GM12878 (cell line): ENCODE measurements around the gene ZNF652. TPM values are rescaled to one million over a fixed set of nuclear protein-coding genes. Genes with fewer than 3 reads are reported as not detected.

Experiments used
- ATAC-seq: fragments of 200-7000 bp; cut with Tn5 transposase; 3 replicates; pipeline ENCODE4 v1.9.1; 2020; ENCODE audit warnings: mild to moderate bottlenecking, moderate library complexity
- BruUV-seq: library from RNA; stranded (reverse); fragments of 400-500 nt; replicated peaks from 2 replicates; lab custom pipeline; 2021; lab: Mats Ljungman, UMichigan
- CTCF ChIA-PET: fragments of 300-600 bp; sonication (Branson Sonifier 250); formaldehyde crosslinking; extraction: SDS; loops from one replicate; lab custom pipeline; 2021; ENCODE audit warnings: inconsistent platforms; lab: Yijun Ruan, JAX
- POLR2A ChIA-PET: fragments of 350-600 bp; formaldehyde crosslinking; extraction: SDS; loops from one replicate; lab custom pipeline; 2021; ENCODE audit warnings: inconsistent platforms; lab: Charles Lee
- RAD21 ChIA-PET: fragments of 300-600 bp; sonication (Branson Sonifier 250); formaldehyde crosslinking; loops from one replicate; lab custom pipeline; 2023; ENCODE audit warnings: antibody characterized with exemption; ENCODE audit not compliant: unreplicated experiment; lab: Charles Lee
- SMC1A ChIA-PET: fragments of 300-600 bp; sonication (Branson Sonifier 250); formaldehyde crosslinking; loops from one replicate; lab custom pipeline; 2023; ENCODE audit not compliant: unreplicated experiment, uncharacterized antibody; lab: Charles Lee
- DNase-seq: peaks from one replicate; pipeline ENCODE4 v3.0.0-alpha.2; 2011; ENCODE audit warnings: low read depth, low spot score
- FAIRE-seq: peaks from 3 replicates; lab custom pipeline; 2011; peaks lifted over from hg19 to GRCh38; lab: Jason Lieb, UNC
- H2AFZ ChIP-seq: 2 replicates; pipeline ENCODE4 v1.6.0; 2011; ENCODE audit warnings: low read depth, low read length, control low read depth; ENCODE audit not compliant: control insufficient read depth
- H3K27ac ChIP-seq: 2 replicates; pipeline ENCODE4 v1.5.1; 2011; ENCODE audit warnings: control low read depth; ENCODE audit not compliant: control insufficient read depth, insufficient read depth
- H3K27me3 ChIP-seq, 2 experiments: replicated peaks in 1 of 2; 2 replicates each; pipeline versions ENCODE4 v1.6.0 to v1.6.1; 2011; ENCODE audit warnings: low read length in 1 of 2; ENCODE audit not compliant: control insufficient read depth in 2 of 2, insufficient read depth in 2 of 2
- H3K36me3 ChIP-seq, 2 experiments: 2 replicates each; pipeline ENCODE4 v1.5.1; 2011; ENCODE audit warnings: low read length in 1 of 2; ENCODE audit not compliant: control insufficient read depth in 2 of 2, insufficient read depth in 2 of 2
- H3K4me1 ChIP-seq: 2 replicates; pipeline ENCODE4 v1.6.1; 2011; ENCODE audit warnings: mild to moderate bottlenecking, low read length, moderate library complexity, mixed read lengths; ENCODE audit not compliant: control insufficient read depth, insufficient read depth
- H3K4me2 ChIP-seq: 2 replicates; pipeline ENCODE4 v1.6.0; 2011; ENCODE audit warnings: control low read depth; ENCODE audit not compliant: control insufficient read depth, insufficient read depth
- H3K4me3 ChIP-seq: fragments of 200-600 bp; sonication (generic); 2 replicates; pipeline ENCODE4 v1.5.1; 2016
- H3K79me2 ChIP-seq: 2 replicates; pipeline ENCODE4 v1.6.0; 2011; ENCODE audit warnings: low read length; ENCODE audit not compliant: control insufficient read depth, insufficient read depth
- H3K9ac ChIP-seq: 2 replicates; pipeline ENCODE4 v1.8.0; 2011; ENCODE audit warnings: low read length, control low read depth, mixed read lengths; ENCODE audit not compliant: control insufficient read depth, insufficient read depth
- H3K9me3 ChIP-seq: replicated peaks from 3 replicates; pipeline ENCODE4 v1.5.1; 2011; ENCODE audit warnings: mild to moderate bottlenecking, low read length; ENCODE audit not compliant: control insufficient read depth, insufficient read depth
- H4K20me1 ChIP-seq: 2 replicates; pipeline ENCODE4 v1.6.0; 2011; ENCODE audit not compliant: control insufficient read depth, insufficient read depth
- CEBPB ChIP-seq, 2 experiments: fragments of 150-350 bp in 1 of 2; IDR thresholded peaks; 2 replicates each; pipeline ENCODE4 v1.6.1; 2012 to 2014; ENCODE audit warnings: low read depth in 2 of 2, low read length in 2 of 2, borderline replicate concordance in 1 of 2, inconsistent platforms in 1 of 2
- ESRRA ChIP-seq: IDR thresholded peaks from 2 replicates; pipeline ENCODE4 v1.6.1; 2012; ENCODE audit warnings: mild to moderate bottlenecking, low read length, improper control_type of control experiment
- KDM1A ChIP-seq: fragments of 200-600 bp; sonication (generic); IDR thresholded peaks from 2 replicates; pipeline ENCODE4 v1.6.1; 2016; ENCODE audit warnings: borderline replicate concordance
- PAX5 ChIP-seq: IDR thresholded peaks from 2 replicates; pipeline ENCODE4 v1.6.1; 2011; ENCODE audit warnings: low read depth, low read length, borderline replicate concordance
- POLR2AphosphoS2 ChIP-seq: IDR thresholded peaks from 2 replicates; pipeline ENCODE4 v1.6.1; 2011; ENCODE audit warnings: low read depth, mild to moderate bottlenecking, low read length, improper control_type of control experiment, moderate library complexity
- SIX5 ChIP-seq: IDR thresholded peaks from 2 replicates; pipeline ENCODE4 v1.6.1; 2011; ENCODE audit warnings: mild to moderate bottlenecking, low read depth, low read length, moderate library complexity; ENCODE audit not compliant: severe bottlenecking
- SMAD1 ChIP-seq: fragments of 450-650 bp; IDR thresholded peaks from 2 replicates; pipeline ENCODE4 v1.6.1; 2018; ENCODE audit warnings: mild to moderate bottlenecking, low read depth; ENCODE audit not compliant: partially characterized antibody
- SMARCA5 ChIP-seq: fragments of 450-650 bp; IDR thresholded peaks from 2 replicates; pipeline ENCODE4 v1.6.1; 2017; ENCODE audit warnings: mild to moderate bottlenecking
- SUZ12 ChIP-seq: fragments of 200-600 bp; sonication (generic); IDR thresholded peaks from one replicate; pipeline ENCODE4 v1.6.1; 2018; ENCODE audit warnings: antibody characterized with exemption, mild to moderate bottlenecking; ENCODE audit not compliant: unreplicated experiment
- TCF12 ChIP-seq: IDR thresholded peaks from 2 replicates; pipeline ENCODE4 v1.6.1; 2011; ENCODE audit warnings: low read depth, mild to moderate bottlenecking, low read length
- WGBS: methylation state at CpG from one replicate; pipeline ENCODE4 v1.1.6; 2016; ENCODE audit warnings: low lambda C conversion rate; ENCODE audit not compliant: insufficient replicate concordance, insufficient coverage; ENCODE audit errors: missing lambda C conversion rate; 5-methylcytosine and 5-hydroxymethylcytosine counted together
- in situ Hi-C: fragments of 300-500 bp; cut with MboI; formaldehyde crosslinking; loops from 9 replicates; pipeline ENCODE4 v1.14.3; 2018; ENCODE audit warnings: mixed read lengths
- intact Hi-C: fragments of 100-400 bp; cut with micrococcal nuclease; formaldehyde crosslinking; loops from one replicate; pipeline ENCODE4 v1.14.2; 2022; ENCODE audit not compliant: unreplicated experiment
- polyA plus RNA-seq, 11 experiments: library from polyadenylated mRNA; depleted of rRNA in 4 of 11; unstranded in 6 of 11; stranded (reverse) in 5 of 11; fragments of >200 nt; fragmentation: Nextera tagmentation in 4 of 11; fragmentation: Illumina TruSeq in 1 of 11; extraction: Ambion mirVana in 4 of 11; extraction: Trizol in 1 of 11; gene quantifications; 1 replicate in 1 of 11; 2 replicates in 10 of 11; pipeline versions ENCODE4 v1.2.1 to v1.2.3, GENCODE V29; 2011 to 2016; ENCODE audit warnings: inconsistent platforms in 2 of 11, missing spikeins in 2 of 11, low read depth in 1 of 11
- total RNA-seq, 4 experiments: library from RNA; depleted of rRNA in 3 of 4; stranded (reverse); fragments of >200 nt in 3 of 4; fragmentation: Illumina TruSeq in 1 of 4; extraction: Trizol in 1 of 4; gene quantifications; 2 replicates each; pipeline versions ENCODE4 v1.2.1 to v1.2.3, GENCODE V29; 2013 to 2021
- TF ChIP-seq, protein P1 (sequence below): fragments of 450-650 bp; IDR thresholded peaks from 2 replicates; pipeline ENCODE4 v1.6.1; 2017; ENCODE audit warnings: borderline replicate concordance
- TF ChIP-seq, protein P2 (sequence below): fragments of 450-650 bp; IDR thresholded peaks from 2 replicates; pipeline ENCODE4 v1.6.1; 2018; ENCODE audit warnings: mild to moderate bottlenecking, low read depth, moderate library complexity; ENCODE audit not compliant: partially characterized antibody
- TF ChIP-seq, protein P3 (sequence below): IDR thresholded peaks from 2 replicates; pipeline ENCODE4 v1.6.1; 2011; ENCODE audit warnings: borderline replicate concordance, low read depth, mild to moderate bottlenecking, moderate library complexity, low read length; ENCODE audit not compliant: insufficient read depth, poor library complexity, severe bottlenecking
- TF ChIP-seq, protein P4 (sequence below): fragments of 450-650 bp; formaldehyde crosslinking; IDR thresholded peaks from 2 replicates; pipeline ENCODE4 v1.4.0; 2022; ENCODE audit warnings: mild to moderate bottlenecking, moderate library complexity

ZNF652 gene
- total and polyA plus RNA-seq, 10 of the 15 experiments (the other 5 are each of a cell fraction or from before 2014, with no cell fraction given): 3.4 to 13.1 (median 8.7) TPM

DNA sequence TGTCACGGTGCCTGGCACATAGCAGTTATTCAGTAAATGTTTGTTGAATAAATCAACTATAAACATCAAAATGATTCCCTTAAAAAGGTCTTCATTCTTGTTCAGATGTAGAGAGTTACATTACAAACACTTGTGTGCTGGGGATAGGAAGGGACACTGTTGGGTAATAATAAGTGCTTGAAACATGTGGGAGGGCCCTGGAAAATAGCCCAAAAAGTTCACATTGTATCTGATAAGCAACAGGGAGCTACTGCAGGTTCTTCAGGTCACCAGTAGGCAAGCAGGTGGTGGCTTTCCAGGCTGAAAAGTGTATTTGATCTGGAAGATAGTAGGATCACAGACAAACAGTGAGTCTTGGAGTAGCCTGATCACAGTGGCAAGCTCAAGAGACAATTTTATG lies 19.0 kb upstream of the ZNF652 start (continued):
- no peak for TF ChIP-seq SMAD1
- TF ChIP-seq, protein P1, sequence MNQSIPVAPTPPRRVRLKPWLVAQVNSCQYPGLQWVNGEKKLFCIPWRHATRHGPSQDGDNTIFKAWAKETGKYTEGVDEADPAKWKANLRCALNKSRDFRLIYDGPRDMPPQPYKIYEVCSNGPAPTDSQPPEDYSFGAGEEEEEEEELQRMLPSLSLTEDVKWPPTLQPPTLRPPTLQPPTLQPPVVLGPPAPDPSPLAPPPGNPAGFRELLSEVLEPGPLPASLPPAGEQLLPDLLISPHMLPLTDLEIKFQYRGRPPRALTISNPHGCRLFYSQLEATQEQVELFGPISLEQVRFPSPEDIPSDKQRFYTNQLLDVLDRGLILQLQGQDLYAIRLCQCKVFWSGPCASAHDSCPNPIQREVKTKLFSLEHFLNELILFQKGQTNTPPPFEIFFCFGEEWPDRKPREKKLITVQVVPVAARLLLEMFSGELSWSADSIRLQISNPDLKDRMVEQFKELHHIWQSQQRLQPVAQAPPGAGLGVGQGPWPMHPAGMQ: no peak
- TF ChIP-seq POLR2AphosphoS2: no peak
- TF ChIP-seq SMARCA5: no peak
- TF ChIP-seq, all 136 proteins: peak for 0

DNA sequence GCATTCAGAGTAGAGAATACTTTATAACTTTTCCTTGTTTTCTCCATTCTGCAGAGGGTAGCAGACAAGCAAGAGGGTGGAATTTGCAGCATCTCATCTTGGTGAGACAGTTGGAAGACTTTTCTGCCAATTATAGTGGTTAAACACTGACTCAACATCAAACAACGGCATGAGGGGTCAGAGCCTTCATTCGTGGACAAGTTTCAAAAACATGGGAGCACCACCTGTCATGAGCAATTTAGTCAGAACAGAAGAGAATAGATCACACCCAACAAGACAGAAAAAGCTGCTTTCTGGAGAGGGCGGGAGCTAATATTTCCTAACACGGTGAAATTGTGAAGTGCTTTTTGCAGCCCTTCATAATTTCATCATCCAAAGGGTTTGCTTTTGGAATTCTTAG lies 17.9 kb upstream of the ZNF652 start:
- H3K9ac ChIP-seq: no peak overlapping the region
- in situ Hi-C loops (no loop called here), intact Hi-C loops (no loop called here)
- DNase-seq (no peak), ATAC-seq (no peak), FAIRE-seq (no peak)
- H3K4me2 ChIP-seq: no peak overlapping the region
- no peak overlapping the region for H3K27ac ChIP-seq
- SMC1A ChIA-PET: interaction anchor here (1.6 kb wide), 1 partner anchor 11 kb away, joined by 6 read pairs; no protein-coding TSS in a partner anchor
- RAD21 ChIA-PET: interaction anchor here (0.9 kb wide), 1 partner anchor 11 kb away, joined by 4 read pairs; no protein-coding TSS in a partner anchor
- no peaks in the 10 kb centered on the region; the same call in 1 of the 3 replicates for H3K9me3 ChIP-seq
- no peaks in the 10 kb centered on the region; a peak in 1 of 4 replicates for H3K27me3 ChIP-seq
- H4K20me1 ChIP-seq: no peaks in the 10 kb centered on the region
- H2AFZ ChIP-seq: no peak overlapping the region
- WGBS: 31% methylated on average over 4 of the region's 4 CpGs
- CTCF ChIA-PET: no interaction called here
- no peaks in the 10 kb centered on the region for H3K36me3 ChIP-seq
- POLR2A ChIA-PET: no interaction called here
- no peak overlapping the region for H3K4me3 ChIP-seq
- BruUV-seq: no TSS peak
- H3K4me1 ChIP-seq: no peaks in the 10 kb centered on the region; the same call in 1 of the 2 replicates
- no peaks in the 10 kb centered on the region for H3K79me2 ChIP-seq
- TF ChIP-seq, protein P2, sequence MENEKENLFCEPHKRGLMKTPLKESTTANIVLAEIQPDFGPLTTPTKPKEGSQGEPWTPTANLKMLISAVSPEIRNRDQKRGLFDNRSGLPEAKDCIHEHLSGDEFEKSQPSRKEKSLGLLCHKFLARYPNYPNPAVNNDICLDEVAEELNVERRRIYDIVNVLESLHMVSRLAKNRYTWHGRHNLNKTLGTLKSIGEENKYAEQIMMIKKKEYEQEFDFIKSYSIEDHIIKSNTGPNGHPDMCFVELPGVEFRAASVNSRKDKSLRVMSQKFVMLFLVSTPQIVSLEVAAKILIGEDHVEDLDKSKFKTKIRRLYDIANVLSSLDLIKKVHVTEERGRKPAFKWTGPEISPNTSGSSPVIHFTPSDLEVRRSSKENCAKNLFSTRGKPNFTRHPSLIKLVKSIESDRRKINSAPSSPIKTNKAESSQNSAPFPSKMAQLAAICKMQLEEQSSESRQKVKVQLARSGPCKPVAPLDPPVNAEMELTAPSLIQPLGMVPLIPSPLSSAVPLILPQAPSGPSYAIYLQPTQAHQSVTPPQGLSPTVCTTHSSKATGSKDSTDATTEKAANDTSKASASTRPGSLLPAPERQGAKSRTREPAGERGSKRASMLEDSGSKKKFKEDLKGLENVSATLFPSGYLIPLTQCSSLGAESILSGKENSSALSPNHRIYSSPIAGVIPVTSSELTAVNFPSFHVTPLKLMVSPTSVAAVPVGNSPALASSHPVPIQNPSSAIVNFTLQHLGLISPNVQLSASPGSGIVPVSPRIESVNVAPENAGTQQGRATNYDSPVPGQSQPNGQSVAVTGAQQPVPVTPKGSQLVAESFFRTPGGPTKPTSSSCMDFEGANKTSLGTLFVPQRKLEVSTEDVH: no peak
- TF ChIP-seq CEBPB (IDR thresholded peaks at IDR 0.05; ENCODE audit: borderline replicate concordance in 1 of 2, low read depth in 2 of 2, low read length in 2 of 2): no peak
- TF ChIP-seq, protein P3, sequence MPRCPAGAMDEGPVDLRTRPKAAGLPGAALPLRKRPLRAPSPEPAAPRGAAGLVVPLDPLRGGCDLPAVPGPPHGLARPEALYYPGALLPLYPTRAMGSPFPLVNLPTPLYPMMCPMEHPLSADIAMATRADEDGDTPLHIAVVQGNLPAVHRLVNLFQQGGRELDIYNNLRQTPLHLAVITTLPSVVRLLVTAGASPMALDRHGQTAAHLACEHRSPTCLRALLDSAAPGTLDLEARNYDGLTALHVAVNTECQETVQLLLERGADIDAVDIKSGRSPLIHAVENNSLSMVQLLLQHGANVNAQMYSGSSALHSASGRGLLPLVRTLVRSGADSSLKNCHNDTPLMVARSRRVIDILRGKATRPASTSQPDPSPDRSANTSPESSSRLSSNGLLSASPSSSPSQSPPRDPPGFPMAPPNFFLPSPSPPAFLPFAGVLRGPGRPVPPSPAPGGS: no peak
- TF ChIP-seq SIX5: no peak
- TF ChIP-seq ESRRA: no peak
- TF ChIP-seq SUZ12: no peak
- no peak for TF ChIP-seq PAX5
- TF ChIP-seq KDM1A: no peak
- TF ChIP-seq, protein P4, sequence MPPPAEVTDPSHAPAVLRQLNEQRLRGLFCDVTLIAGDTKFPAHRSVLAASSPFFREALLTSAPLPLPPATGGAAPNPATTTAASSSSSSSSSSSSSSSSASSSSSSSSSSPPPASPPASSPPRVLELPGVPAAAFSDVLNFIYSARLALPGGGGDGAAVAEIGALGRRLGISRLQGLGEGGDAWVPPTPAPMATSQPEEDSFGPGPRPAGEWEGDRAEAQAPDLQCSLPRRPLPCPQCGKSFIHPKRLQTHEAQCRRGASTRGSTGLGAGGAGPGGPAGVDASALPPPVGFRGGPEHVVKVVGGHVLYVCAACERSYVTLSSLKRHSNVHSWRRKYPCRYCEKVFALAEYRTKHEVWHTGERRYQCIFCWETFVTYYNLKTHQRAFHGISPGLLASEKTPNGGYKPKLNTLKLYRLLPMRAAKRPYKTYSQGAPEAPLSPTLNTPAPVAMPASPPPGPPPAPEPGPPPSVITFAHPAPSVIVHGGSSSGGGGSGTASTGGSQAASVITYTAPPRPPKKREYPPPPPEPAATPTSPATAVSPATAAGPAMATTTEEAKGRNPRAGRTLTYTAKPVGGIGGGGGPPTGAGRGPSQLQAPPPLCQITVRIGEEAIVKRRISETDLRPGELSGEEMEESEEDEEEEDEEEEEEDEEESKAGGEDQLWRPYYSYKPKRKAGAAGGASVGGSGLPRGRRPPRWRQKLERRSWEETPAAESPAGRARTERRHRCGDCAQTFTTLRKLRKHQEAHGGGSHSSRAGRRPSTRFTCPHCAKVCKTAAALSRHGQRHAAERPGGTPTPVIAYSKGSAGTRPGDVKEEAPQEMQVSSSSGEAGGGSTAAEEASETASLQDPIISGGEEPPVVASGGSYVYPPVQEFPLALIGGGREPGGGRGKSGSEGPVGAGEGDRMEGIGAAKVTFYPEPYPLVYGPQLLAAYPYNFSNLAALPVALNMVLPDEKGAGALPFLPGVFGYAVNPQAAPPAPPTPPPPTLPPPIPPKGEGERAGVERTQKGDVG (CRISPR knock-in tag): no peak
- no peak for TF ChIP-seq TCF12
- TF ChIP-seq POLR2AphosphoS2: no peak
